ENCODE data around the gene PLEKHA3.
"Not testable (repeated sequence)": the region's sequence is repeated elsewhere in the genome, so short reads cannot be mapped to it uniquely, and the experiment has no call there.

The PLEKHA3 gene

DNA sequence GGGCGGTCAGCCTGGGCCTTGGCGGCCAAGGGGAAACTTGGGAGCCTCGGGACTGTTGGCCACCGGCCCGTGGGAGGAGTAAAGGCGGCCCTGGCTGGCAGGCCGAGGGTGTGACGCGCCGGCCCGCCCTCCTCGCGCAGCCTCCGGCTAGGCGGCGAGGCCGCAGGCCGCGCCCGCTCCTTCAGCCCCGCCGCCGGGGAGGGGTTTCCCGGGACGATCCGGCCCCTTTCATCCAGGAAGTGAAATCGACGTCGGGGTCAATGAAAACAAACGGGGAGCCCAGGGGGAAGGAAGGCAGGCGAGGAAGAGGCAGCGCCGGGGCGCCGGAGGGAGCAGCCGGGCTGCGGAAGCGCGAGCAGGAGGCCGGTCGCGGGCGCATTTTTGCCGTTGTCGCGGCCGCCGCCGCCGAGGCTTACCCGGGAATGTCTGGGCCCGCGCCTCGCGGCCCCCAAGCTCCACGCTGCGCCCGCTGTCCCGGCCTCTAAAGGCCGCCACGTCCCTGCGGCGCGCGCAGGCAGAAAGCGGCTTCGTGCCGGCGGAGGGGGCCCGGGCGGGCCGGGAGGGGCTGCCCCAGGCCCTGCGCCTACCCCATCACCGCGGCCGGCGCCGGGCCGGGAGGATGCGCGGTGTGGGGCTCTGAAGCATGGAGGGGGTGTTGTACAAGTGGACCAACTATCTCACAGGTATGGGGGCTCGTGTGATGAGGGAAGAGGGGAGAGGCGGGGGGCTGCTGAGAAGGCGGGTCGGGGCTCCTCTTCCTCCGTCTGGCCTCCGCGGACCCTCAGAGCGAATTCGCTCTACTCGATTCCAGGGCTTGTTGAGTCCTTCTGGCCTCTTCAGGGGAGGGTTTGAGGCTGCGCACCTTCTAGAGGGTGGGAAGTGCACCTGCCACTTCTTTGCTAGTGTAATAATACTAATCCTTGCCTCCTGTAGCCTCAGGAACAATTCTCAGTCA, at the start of gene PLEKHA3:
Gene PLEKHA3, plus strand, starts transcription at position 231 of the 955 bp plus-strand sequence. Its CDS starts 413 bp downstream, at position 644.
- peak; percentile 93 for DNase-seq (ENCODE audit: low spot score)

GRCh38 chr2:178436662-178437061, 43.6 kb upstream of the PLEKHA3 start:
- DNase-seq (ENCODE audit: low spot score): no peak

DNA sequence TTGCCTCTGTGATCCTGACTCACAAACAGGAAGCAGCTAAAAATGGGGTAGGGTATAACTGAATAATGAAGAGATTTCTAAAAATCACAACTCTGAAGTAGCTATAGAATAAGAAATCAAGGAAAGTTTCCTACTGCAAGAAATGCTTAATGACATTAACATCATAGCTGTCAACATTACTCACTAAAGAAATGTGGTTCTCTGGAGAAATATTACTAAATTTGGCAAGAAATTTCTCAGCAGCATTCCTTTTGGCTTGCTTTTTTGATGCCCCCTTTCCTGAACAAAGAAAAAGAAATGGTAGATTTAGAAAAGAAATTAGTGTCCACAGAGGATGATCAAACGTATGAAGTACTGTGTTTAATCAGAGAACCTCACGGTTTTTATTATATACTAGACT, 38.8 kb upstream of the PLEKHA3 start:
- DNase-seq (ENCODE audit: low spot score): no peak

- no peak for DNase-seq (ENCODE audit: low spot score)
Measured at GRCh38 chr2:178448968-178449661, 31.1 kb upstream of the PLEKHA3 start.

DNA sequence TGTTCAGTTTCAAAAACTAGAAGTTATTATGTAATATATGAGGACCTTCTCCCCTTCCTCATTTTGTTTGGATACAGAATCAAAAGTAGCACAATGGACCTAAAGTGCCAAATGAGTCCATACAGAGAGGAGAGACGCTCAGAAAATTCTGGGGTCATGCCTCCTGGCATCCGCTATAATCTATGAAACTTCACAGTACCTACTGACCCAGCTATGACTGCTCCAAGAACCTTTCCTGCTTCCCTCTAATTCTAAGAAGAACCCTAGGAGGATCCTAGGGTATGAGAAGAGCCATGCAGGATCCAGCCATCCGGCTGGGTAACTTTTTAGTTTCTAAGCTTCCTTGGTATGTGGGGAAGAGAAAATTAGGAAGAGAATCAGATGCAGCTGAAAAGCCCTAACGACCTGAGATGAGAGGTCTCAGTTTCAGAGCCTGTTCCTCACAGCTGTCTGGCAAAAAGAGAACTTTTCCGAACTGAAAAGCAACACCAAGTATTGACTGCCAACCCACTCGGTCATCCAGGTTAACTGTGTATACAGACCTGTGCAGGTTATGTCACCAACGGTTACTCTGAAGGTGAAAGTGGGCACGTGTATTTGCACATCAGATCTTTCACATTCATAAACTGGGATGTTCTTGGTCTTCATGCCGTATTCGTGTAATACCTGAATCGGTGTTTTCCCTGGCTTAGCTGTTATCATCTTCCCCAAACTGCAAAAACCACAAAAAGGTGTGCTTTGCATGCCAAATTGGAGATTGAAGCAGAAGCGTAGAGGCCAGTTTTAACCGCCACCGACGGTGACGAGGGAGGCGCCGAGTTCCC, 30.3 kb upstream of the PLEKHA3 start:
- no peak for DNase-seq (ENCODE audit: low spot score)

DNA sequence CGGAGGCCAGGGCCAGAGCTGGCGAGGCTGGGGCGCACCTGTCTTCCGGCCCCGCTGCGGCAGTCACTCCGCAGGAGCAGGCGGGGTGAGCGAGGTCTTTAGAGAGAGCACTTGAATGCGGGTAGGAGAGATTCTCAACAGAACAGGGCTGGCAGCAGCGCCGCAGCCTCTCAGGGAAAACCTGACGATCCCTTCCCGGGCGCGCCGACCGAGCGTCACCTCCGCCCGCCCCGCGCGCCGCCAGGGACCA, 29.8 kb upstream of the PLEKHA3 start:
- DNase-seq (ENCODE audit: low spot score): no peak

- DNase-seq (ENCODE audit: low spot score): peak; percentile 91
Measured at GRCh38 chr2:178450774-178451525, 29.3 kb upstream of the PLEKHA3 start, which contains the start of the genes PJVK and PRKRA. PJVK (plus strand) TSS chr2:178451378; CDS start chr2:178453410, 2,032 bp downstream. PRKRA (minus strand) TSS chr2:178451175; CDS start chr2:178451030, 145 bp downstream.

DNA sequence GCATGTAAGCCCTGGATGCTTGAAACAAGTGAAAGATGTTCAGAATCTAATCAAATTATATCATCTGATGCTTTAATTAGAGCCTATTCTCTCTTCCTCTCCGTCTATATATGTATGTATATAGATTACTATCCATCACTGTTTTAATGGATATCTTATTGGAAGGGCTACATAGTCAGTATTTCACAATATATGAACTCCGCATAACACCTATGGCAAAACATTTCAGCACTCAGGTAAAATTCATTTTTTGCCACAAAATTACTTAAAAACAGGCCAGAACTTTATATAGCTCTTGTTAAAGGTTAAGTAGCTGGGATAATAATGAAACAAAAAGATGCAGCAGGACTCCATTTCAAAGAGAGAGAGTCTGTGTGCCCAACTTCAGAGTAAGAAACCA, 27.9 kb upstream of the PLEKHA3 start:
- DNase-seq (ENCODE audit: low spot score): no peak

- DNase-seq (ENCODE audit: low spot score): no peak
Measured at GRCh38 chr2:178452870-178453269, 27.4 kb upstream of the PLEKHA3 start.

DNA sequence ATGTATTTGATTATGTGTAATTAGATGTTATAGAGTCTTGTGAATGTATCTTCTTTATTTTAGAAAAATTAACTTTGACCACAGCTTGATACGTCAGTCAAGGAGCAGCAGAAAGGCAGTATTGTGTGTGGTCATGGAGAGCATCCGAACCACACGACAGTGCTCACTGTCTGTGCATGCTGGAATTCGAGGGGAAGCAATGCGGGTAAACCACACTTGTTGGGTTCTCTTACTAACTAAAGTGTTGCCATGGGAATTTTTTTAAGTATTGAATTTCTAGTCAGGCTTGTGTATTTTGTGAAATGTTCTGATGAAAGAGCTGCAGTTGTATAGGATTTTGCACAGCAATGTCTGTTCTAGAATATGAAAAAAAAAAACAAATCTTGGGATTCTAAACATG, 24.3 kb upstream of the PLEKHA3 start:
- peak; percentile 67 for DNase-seq (ENCODE audit: low spot score)

DNA sequence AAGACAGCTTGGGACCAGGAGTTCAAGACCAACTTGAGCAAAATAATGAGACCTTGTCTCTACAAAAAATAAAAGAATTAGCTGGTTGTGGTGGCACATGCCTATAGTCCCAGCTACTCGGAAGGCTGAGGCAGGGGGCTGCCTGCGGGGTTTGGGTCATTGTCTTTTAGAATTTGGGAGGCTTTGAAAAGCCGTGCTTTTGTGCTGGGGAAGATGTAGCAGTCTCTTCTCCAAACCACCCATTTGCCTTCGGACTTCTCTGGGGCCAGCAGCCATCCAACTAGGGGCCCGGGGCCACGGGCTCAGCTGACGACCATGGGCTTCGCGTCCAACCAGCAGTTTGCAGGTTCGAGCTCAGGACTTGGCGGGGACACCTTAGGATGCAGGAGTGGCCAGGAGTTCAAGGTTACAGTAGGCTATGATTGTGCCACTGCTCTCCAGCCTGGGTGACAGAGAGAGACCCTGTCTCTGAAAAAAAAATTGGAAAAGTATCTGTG, 22.8 kb upstream of the PLEKHA3 start:
- DNase-seq (ENCODE audit: low spot score): no peak

GRCh38 chr2:178469219-178469849, 10.9 kb upstream of the PLEKHA3 start:
- no peak for DNase-seq (ENCODE audit: low spot score)

DNA sequence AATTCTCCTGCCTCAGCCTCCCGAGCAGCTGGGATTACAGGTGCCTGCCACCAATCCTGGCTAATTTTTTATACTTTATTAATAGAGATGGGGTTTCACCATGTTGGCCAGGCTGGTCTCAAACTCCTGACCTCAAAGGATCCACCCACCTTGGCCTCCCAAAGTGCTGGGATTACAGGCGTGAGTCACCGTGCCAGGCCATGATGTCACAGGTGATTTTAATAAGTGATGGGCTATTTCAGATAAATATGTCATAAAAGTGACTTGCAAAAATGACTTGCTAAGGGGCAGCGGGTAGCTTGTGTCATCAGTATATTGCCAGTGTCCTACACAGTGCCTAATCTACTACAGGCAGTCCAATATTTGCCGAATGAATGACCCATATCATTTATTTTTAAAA, 8.9 kb upstream of the PLEKHA3 start:
- DNase-seq (ENCODE audit: low spot score): not testable (repeated sequence)

DNA sequence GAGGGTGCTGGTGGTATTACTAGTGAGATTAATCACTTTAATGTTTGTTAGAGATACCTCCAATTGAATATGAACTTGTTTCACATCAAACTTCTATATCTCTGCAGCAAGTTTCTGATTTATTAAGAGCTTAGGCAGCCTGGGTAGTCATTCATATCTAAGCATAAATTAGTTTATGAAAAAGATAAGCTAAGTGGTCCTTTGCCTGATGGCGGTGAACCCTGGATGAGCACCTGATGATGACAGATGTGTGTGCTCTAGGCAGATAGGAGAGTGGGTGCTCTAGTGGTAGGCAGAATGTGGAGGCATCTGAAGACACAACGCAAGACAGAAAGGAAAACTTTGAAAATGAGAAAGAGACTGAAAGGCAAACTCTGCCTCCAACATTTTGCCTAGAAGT, 6.9 kb upstream of the PLEKHA3 start:
- DNase-seq (ENCODE audit: low spot score): no peak

DNA sequence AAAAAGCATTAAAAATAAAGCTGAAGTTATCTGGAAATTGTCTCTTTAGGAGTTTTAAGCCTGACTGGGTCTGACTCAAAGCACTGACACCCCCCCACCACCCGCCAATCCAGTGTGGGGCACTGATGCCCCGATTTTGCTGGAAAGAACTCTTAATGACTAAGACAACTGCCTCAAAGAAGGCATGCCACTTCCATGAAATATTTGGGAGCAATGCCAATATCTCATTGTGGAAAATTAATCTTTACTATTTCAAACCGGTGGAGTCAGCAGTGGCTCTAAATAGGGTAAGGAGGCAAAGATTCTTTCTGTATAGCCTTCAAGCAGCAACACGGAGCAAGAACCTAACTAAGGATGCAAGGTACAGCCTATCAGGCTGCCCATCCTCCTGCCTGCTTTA, 6.3 kb upstream of the PLEKHA3 start:
- DNase-seq (ENCODE audit: low spot score): no peak

GRCh38 chr2:178474560-178474959, 5.7 kb upstream of the PLEKHA3 start:
- no peak for DNase-seq (ENCODE audit: low spot score)

DNA sequence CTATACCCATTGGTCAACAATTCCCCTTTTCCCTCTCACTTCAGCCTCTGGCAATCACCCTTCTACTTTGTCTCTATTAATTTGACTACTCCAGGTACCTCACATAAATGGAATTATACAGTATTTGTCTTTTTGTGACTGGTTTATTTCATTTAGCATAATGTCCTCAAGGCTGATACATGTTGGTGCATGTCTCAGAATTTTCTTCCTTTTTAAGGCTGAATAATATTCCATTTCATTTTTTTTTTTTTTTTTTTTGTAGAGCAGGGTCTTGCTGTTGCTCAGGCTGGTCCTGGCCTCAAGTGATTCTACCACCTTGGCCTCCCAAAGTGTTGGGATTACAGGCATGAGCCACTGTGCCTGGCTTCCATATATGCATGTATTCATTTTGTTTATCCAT, 3.8 kb upstream of the PLEKHA3 start:
- no peak for DNase-seq (ENCODE audit: low spot score)

GRCh38 chr2:178477443-178478129, 2.7 kb upstream of the PLEKHA3 start:
- DNase-seq (ENCODE audit: low spot score): no peak

DNA sequence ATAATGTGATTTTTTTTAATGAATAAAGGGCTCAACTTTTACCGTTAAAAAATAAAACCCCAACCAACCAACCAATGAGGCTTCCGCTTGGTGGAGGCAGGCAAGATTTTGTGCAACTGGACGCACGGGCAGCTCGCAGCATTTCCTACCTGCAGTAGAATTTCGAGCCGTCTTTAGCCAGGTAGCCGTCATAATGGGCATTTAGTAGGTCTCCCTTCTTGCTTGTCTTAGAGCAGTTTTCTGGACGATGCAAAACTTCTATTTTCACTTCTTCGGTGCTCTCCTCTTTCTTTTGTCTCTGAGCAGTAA, 2.2 kb upstream of the PLEKHA3 start:
- no peak for DNase-seq (ENCODE audit: low spot score)

DNA sequence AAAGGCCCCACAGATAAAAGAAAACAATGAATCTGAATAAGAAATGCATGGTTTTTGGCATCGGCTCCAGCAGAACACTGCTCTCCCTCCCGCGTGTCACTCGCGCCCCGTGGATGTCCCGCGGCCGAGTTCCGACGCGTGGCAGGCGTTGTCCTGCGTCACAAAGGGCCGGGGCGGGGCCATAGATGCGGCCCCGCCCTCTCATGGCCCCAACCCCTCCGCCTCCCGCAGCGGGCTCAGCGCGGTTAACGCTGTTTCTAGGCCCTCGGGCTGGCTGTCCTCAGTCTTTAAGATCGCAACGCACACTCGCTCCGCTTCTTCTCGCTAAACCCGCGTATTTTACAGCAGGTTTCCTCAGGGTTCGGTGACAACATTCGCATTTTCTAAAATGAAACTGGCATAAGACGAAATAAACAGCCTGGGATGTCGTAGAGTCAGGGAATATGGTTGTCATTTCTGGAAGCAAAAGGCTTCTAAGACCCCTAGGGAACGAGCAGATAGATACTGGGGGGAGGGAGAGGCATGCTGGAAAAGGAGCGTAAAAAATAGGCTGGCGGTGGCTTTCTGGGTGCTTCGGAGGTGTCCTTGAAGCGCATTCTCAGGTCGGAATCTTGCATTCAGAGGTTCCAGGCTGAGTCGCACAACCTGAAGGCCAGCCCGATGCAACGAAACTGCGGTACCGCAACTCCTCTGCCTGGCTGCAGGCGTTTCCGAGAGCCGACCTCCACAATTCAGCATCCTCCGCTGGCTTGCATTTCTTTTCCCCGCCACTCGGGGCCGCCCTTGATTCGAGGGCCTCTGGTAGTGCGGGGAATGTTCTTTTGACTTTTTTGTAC, 1.6 kb upstream of the PLEKHA3 start, which contains the start of gene FKBP7:
Gene FKBP7, minus strand, starts transcription at position 162 of the 836 bp plus-strand sequence. Its CDS starts 101 bp downstream, at position 61.
- peak; percentile 80 for DNase-seq (ENCODE audit: low spot score)

Data from COLO829 (cell line).